G401 (cell line): ENCODE measurements around the gene TAGAP. TPM values are rescaled to one million over a fixed set of nuclear protein-coding genes. Genes with fewer than 3 reads are reported as not detected.
"Not testable (repeated sequence)": the region's sequence is repeated elsewhere in the genome, so short reads cannot be mapped to it uniquely, and the experiment has no call there.

Source experiments
- DNase-seq: peaks from one replicate; pipeline ENCODE4 v3.0.0-alpha.2; 2015; ENCODE audit warnings: low spot score
- in situ Hi-C: cut with HindIII; loops from 2 replicates; pipeline ENCODE4 v1.10.0; 2016; ENCODE audit warnings: low sequenced_read_pairs, mixed read lengths
- total RNA-seq: library from RNA; depleted of rRNA; stranded (reverse); fragments of >200 nt; shearing (Covaris generic); gene quantifications from 2 replicates; pipeline ENCODE4 v1.2.3, GENCODE V29; 2014; rRNA removed

TAGAP gene
- total RNA-seq, 1 experiment from 2014 or later = 0.58 TPM

GRCh38 chr6:158989711-158990110 is 55.1 kb downstream of the TAGAP start:
- in situ Hi-C loops = not testable (repeated sequence)

GRCh38 chr6:158988477-158988876 is 56.3 kb downstream of the TAGAP start:
- no peak for DNase-seq
- in situ Hi-C loops = no loop called here

More at GRCh38 chr6:158989711-158990110, 55.1 kb downstream of the TAGAP start:
- not testable (repeated sequence) for DNase-seq

GRCh38 chr6:158987657-158988056 is 57.1 kb downstream of the TAGAP start:
- DNase-seq = no peak
- in situ Hi-C loops = no loop called here

Other genes starting within 250 kb of the TAGAP start
- gene EZR, start 225.6 kb downstream of the TAGAP start, total RNA-seq = 206 and 261 TPM in 2 replicates
- 0.43 and 2.1 TPM in 2 replicates for gene RSPH3, start 44.8 kb downstream of the TAGAP start, total RNA-seq
- 0.06 TPM in 1 of 2 replicates, not detected in the other for gene FNDC1, start 124.4 kb upstream of the TAGAP start, total RNA-seq